Measurements from ENCODE around the gene EGR2. TPM values are rescaled to one million over a fixed set of nuclear protein-coding genes. Genes with fewer than 3 reads are reported as not detected.

EGR2 gene
- total and polyA plus RNA-seq, 10 of the 15 experiments (the other 5 are each of a cell fraction or from before 2014, with no cell fraction given): 8.3 to 56.5 (median 16.2) TPM

DNA sequence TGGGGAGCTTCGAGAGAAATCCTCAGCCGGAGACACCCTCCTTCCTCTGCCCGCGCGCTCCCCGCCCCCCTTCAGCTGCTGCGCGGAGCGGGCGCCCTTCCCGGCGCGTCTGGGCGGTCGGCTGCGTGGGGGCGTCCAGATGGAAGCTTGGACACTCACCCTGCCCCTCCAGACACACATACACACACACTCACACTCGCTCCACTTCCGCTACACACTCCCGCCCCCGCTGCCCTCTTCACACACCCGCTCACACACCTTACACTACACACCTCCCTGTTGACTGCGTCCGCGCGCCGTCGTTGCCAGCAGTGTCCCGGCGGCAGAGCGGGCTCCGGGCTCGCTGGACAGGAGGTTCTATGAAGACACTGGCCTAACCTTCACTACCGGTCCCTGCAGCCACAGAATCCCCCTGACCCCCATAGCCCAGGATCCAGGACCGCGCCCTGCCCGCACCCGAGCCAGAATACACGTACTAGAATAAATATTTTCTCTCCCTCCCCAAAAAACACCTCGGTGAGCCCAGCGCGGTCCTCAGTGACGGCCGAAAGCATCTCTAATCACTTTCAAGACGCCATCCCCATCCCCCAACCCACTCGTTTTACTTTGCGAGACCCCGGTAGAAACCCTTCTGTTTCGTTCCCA is 1.1 kb upstream of the EGR2 start (continued):
- TF ChIP-seq, protein P1, sequence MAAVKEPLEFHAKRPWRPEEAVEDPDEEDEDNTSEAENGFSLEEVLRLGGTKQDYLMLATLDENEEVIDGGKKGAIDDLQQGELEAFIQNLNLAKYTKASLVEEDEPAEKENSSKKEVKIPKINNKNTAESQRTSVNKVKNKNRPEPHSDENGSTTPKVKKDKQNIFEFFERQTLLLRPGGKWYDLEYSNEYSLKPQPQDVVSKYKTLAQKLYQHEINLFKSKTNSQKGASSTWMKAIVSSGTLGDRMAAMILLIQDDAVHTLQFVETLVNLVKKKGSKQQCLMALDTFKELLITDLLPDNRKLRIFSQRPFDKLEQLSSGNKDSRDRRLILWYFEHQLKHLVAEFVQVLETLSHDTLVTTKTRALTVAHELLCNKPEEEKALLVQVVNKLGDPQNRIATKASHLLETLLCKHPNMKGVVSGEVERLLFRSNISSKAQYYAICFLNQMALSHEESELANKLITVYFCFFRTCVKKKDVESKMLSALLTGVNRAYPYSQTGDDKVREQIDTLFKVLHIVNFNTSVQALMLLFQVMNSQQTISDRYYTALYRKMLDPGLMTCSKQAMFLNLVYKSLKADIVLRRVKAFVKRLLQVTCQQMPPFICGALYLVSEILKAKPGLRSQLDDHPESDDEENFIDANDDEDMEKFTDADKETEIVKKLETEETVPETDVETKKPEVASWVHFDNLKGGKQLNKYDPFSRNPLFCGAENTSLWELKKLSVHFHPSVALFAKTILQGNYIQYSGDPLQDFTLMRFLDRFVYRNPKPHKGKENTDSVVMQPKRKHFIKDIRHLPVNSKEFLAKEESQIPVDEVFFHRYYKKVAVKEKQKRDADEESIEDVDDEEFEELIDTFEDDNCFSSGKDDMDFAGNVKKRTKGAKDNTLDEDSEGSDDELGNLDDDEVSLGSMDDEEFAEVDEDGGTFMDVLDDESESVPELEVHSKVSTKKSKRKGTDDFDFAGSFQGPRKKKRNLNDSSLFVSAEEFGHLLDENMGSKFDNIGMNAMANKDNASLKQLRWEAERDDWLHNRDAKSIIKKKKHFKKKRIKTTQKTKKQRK (IDR thresholded peaks at IDR 0.05; ENCODE audit: low read depth, low read length): no peak
- TF ChIP-seq SREBF1 (IDR thresholded peaks at IDR 0.05; ENCODE audit: low read length): no peak
- 0 out of 2 replicates have a peak, but pooled peaks have one; percentile 72 for TF ChIP-seq HDGF (IDR thresholded peaks at IDR 0.05)
- TF ChIP-seq, protein P2, sequence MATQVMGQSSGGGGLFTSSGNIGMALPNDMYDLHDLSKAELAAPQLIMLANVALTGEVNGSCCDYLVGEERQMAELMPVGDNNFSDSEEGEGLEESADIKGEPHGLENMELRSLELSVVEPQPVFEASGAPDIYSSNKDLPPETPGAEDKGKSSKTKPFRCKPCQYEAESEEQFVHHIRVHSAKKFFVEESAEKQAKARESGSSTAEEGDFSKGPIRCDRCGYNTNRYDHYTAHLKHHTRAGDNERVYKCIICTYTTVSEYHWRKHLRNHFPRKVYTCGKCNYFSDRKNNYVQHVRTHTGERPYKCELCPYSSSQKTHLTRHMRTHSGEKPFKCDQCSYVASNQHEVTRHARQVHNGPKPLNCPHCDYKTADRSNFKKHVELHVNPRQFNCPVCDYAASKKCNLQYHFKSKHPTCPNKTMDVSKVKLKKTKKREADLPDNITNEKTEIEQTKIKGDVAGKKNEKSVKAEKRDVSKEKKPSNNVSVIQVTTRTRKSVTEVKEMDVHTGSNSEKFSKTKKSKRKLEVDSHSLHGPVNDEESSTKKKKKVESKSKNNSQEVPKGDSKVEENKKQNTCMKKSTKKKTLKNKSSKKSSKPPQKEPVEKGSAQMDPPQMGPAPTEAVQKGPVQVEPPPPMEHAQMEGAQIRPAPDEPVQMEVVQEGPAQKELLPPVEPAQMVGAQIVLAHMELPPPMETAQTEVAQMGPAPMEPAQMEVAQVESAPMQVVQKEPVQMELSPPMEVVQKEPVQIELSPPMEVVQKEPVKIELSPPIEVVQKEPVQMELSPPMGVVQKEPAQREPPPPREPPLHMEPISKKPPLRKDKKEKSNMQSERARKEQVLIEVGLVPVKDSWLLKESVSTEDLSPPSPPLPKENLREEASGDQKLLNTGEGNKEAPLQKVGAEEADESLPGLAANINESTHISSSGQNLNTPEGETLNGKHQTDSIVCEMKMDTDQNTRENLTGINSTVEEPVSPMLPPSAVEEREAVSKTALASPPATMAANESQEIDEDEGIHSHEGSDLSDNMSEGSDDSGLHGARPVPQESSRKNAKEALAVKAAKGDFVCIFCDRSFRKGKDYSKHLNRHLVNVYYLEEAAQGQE (IDR thresholded peaks at IDR 0.05; ENCODE audit: low read depth, low read length): no peak
- TF ChIP-seq DPF2 (IDR thresholded peaks at IDR 0.05): peak; percentile 78
- no peak for TF ChIP-seq TAF1 (IDR thresholded peaks at IDR 0.05; ENCODE audit: borderline replicate concordance, low read depth, low read length)
- TF ChIP-seq, protein P3, sequence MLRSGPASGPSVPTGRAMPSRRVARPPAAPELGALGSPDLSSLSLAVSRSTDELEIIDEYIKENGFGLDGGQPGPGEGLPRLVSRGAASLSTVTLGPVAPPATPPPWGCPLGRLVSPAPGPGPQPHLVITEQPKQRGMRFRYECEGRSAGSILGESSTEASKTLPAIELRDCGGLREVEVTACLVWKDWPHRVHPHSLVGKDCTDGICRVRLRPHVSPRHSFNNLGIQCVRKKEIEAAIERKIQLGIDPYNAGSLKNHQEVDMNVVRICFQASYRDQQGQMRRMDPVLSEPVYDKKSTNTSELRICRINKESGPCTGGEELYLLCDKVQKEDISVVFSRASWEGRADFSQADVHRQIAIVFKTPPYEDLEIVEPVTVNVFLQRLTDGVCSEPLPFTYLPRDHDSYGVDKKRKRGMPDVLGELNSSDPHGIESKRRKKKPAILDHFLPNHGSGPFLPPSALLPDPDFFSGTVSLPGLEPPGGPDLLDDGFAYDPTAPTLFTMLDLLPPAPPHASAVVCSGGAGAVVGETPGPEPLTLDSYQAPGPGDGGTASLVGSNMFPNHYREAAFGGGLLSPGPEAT (IDR thresholded peaks at IDR 0.05; ENCODE audit: low read depth): peak; percentile 15; the same call in 1 of the 2 replicates
- 0 out of 2 replicates have a peak, but pooled peaks have one; percentile 3 for TF ChIP-seq NRF1 (conservative IDR thresholded peaks at IDR 0.05; ENCODE audit: low read depth, low read length)
- no peak for TF ChIP-seq CEBPB (IDR thresholded peaks at IDR 0.05; ENCODE audit: borderline replicate concordance in 1 of 2, low read depth in 2 of 2, low read length in 2 of 2)
- TF ChIP-seq, protein P4, sequence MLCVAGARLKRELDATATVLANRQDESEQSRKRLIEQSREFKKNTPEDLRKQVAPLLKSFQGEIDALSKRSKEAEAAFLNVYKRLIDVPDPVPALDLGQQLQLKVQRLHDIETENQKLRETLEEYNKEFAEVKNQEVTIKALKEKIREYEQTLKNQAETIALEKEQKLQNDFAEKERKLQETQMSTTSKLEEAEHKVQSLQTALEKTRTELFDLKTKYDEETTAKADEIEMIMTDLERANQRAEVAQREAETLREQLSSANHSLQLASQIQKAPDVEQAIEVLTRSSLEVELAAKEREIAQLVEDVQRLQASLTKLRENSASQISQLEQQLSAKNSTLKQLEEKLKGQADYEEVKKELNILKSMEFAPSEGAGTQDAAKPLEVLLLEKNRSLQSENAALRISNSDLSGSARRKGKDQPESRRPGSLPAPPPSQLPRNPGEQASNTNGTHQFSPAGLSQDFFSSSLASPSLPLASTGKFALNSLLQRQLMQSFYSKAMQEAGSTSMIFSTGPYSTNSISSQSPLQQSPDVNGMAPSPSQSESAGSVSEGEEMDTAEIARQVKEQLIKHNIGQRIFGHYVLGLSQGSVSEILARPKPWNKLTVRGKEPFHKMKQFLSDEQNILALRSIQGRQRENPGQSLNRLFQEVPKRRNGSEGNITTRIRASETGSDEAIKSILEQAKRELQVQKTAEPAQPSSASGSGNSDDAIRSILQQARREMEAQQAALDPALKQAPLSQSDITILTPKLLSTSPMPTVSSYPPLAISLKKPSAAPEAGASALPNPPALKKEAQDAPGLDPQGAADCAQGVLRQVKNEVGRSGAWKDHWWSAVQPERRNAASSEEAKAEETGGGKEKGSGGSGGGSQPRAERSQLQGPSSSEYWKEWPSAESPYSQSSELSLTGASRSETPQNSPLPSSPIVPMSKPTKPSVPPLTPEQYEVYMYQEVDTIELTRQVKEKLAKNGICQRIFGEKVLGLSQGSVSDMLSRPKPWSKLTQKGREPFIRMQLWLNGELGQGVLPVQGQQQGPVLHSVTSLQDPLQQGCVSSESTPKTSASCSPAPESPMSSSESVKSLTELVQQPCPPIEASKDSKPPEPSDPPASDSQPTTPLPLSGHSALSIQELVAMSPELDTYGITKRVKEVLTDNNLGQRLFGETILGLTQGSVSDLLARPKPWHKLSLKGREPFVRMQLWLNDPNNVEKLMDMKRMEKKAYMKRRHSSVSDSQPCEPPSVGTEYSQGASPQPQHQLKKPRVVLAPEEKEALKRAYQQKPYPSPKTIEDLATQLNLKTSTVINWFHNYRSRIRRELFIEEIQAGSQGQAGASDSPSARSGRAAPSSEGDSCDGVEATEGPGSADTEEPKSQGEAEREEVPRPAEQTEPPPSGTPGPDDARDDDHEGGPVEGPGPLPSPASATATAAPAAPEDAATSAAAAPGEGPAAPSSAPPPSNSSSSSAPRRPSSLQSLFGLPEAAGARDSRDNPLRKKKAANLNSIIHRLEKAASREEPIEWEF (IDR thresholded peaks at IDR 0.05; ENCODE audit: insufficient replicate concordance, low read depth, low read length): no peak
- no peak for TF ChIP-seq HDAC2 (IDR thresholded peaks at IDR 0.05)
- peak; percentile 83; the same call in 1 of the 2 replicates for TF ChIP-seq MXI1 (IDR thresholded peaks at IDR 0.05; ENCODE audit: low read depth, low read length)
- TF ChIP-seq ZNF217 (IDR thresholded peaks at IDR 0.05): 0 out of 2 replicates have a peak, but pooled peaks have one; percentile 23
- TF ChIP-seq EGR1 (IDR thresholded peaks at IDR 0.05; ENCODE audit: borderline replicate concordance in 1 of 2, low read depth in 2 of 2, low read length in 2 of 2): peak in 1 of 2 experiments; percentile 79; a peak in 2 of 3 replicates
- TF ChIP-seq JUND (IDR thresholded peaks at IDR 0.05; ENCODE audit: low read depth, low read length): no peak

Measured in GM12878 (cell line).